Hepatic stellate cell (primary cell): ENCODE measurements around the gene KIF26B.

ENCODE experiments used
- DNase-seq: peaks from one replicate; pipeline ENCODE4 v3.0.0; 2011; ENCODE audit warnings: low spot score

The KIF26B gene

GRCh38 chr1:245751726-245752470 is 597.1 kb downstream of the KIF26B start:
- DNase-seq = no peak

GRCh38 chr1:245752561-245752960 is 597.8 kb downstream of the KIF26B start:
- no peak for DNase-seq

DNA sequence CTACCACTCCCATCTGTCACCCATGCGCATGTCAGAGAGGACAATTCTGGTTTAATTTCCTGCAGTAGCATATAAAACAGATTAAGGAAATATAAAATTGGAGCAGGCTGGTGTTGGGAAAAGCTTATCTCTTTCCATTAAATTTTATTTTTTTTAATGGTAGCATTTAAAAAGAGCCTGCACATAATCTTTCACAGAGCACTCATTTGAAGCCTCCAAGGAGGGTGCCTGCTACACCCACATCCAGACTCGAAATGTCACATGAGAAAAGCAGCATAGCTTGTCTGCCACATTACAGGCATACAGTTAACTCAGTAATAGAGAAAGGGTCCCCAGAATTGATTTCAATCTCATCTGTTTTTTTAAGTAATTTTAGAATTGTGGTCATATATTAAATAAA is 599.0 kb downstream of the KIF26B start:
- DNase-seq = no peak

DNA sequence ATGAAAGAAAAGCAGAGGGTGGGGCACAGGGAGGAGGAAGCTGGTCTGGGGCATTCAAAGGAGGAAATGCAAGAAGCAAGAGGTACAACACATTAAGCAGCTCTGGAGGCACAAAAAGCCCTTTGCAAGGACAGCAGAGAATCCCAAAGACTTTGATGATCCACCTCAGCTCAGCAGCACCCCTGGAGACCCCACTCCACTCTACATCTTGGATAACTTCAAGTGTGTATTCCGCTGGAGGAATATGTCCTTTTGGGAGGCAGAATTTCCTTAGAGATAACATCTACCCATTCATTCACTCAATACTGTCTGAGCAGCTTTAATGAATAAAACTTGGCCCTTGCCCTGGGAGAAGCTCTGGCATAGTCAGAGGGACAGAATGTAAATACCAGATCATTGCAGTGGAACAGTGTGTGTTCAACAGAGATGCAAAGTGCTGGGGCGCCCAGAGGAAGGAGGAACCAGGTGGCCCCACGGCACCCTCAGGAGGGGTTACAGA is 599.7 kb downstream of the KIF26B start:
- DNase-seq = no peak
